Neural progenitor cell (in vitro differentiated cells): Measurements from ENCODE around the gene MYO7B. TPM values are rescaled to one million over a fixed set of nuclear protein-coding genes. Genes with fewer than 3 reads are reported as not detected.

Experiments
- DNase-seq: peaks from one replicate; pipeline ENCODE4 v3.0.0-alpha.2; 2016; ENCODE audit warnings: low spot score
- H2AFZ ChIP-seq: fragments of 200-600 bp; sonication (generic); replicated peaks from 2 replicates; pipeline ENCODE4 v1.6.1; 2016; ENCODE audit warnings: antibody characterized with exemption
- H3F3A ChIP-seq: fragments of 200-600 bp; sonication (generic); 2 replicates; pipeline ENCODE4 v1.6.1; 2016; ENCODE audit warnings: antibody characterized with exemption, low read depth
- H3K27ac ChIP-seq: fragments of 200-600 bp; sonication (generic); 2 replicates; pipeline ENCODE4 v1.5.1; 2016; ENCODE audit warnings: mild to moderate bottlenecking
- H3K27me3 ChIP-seq: fragments of 200-600 bp; sonication (generic); 2 replicates; pipeline ENCODE4 v1.6.1; 2016; ENCODE audit warnings: mild to moderate bottlenecking, moderate library complexity
- H3K36me3 ChIP-seq: fragments of 200-600 bp; sonication (generic); 2 replicates; pipeline ENCODE4 v1.5.1; 2016
- H3K4me1 ChIP-seq: fragments of 200-600 bp; sonication (generic); 2 replicates; pipeline ENCODE4 v1.6.1; 2016; ENCODE audit warnings: mixed run types
- H3K4me2 ChIP-seq: fragments of 200-600 bp; sonication (generic); 2 replicates; pipeline ENCODE4 v1.6.1; 2016
- H3K4me3 ChIP-seq: fragments of 200-600 bp; sonication (generic); 2 replicates; pipeline ENCODE4 v1.5.1; 2016
- H3K79me2 ChIP-seq: fragments of 200-600 bp; sonication (generic); 2 replicates; pipeline ENCODE4 v1.6.1; 2016; ENCODE audit warnings: low read depth
- H3K9ac ChIP-seq: fragments of 200-600 bp; sonication (generic); 2 replicates; pipeline ENCODE4 v1.6.1; 2016
- H3K9me3 ChIP-seq: fragments of 200-600 bp; sonication (generic); 2 replicates; pipeline ENCODE4 v1.5.1; 2016; ENCODE audit warnings: low read depth
- H4K20me1 ChIP-seq: fragments of 200-600 bp; sonication (generic); 2 replicates; pipeline ENCODE4 v1.6.1; 2016; ENCODE audit warnings: low read depth
- H3K27ac Mint-ChIP-seq: 3 replicates; pipeline ENCODE4 v1.8.0; 2021; ENCODE audit warnings: mixed read lengths
- H3K27me3 Mint-ChIP-seq: 2 replicates; pipeline ENCODE4 v1.8.0; 2022; ENCODE audit warnings: low read depth, mild to moderate bottlenecking, inconsistent platforms, moderate library complexity, mixed read lengths; ENCODE audit not compliant: insufficient read depth
- H3K36me3 Mint-ChIP-seq: 3 replicates; pipeline ENCODE4 v1.8.0; 2021; ENCODE audit warnings: mixed read lengths
- H3K4me1 Mint-ChIP-seq: 3 replicates; pipeline ENCODE4 v1.8.0; 2021; ENCODE audit warnings: mixed read lengths
- H3K4me3 Mint-ChIP-seq: 3 replicates; pipeline ENCODE4 v1.8.0; 2021; ENCODE audit warnings: mild to moderate bottlenecking, moderate library complexity, mixed read lengths
- H3K9me3 Mint-ChIP-seq: 3 replicates; pipeline ENCODE4 v1.8.0; 2020; ENCODE audit warnings: mixed read lengths
- CTCF ChIP-seq: fragments of 200-600 bp; sonication (generic); IDR thresholded peaks from 2 replicates; pipeline ENCODE4 v1.5.1; 2017; ENCODE audit warnings: antibody characterized with exemption, mild to moderate bottlenecking
- EZH2 ChIP-seq: fragments of 200-600 bp; sonication (generic); IDR thresholded peaks from 2 replicates; pipeline ENCODE4 v1.6.1; 2017; ENCODE audit warnings: antibody characterized with exemption, mild to moderate bottlenecking, moderate library complexity
- EZH2phosphoT487 ChIP-seq: fragments of 200-600 bp; sonication (generic); IDR thresholded peaks from 2 replicates; pipeline ENCODE4 v1.6.1; 2017; ENCODE audit warnings: antibody characterized with exemption
- total RNA-seq: library from RNA; depleted of rRNA; stranded (reverse); fragments of >200 nt; gene quantifications from 2 replicates; pipeline ENCODE4 v1.2.3, GENCODE V29; 2015; ENCODE audit warnings: low replicate concordance

MYO7B gene
- total RNA-seq, 1 donor from 2014 or later, result not detected

DNA sequence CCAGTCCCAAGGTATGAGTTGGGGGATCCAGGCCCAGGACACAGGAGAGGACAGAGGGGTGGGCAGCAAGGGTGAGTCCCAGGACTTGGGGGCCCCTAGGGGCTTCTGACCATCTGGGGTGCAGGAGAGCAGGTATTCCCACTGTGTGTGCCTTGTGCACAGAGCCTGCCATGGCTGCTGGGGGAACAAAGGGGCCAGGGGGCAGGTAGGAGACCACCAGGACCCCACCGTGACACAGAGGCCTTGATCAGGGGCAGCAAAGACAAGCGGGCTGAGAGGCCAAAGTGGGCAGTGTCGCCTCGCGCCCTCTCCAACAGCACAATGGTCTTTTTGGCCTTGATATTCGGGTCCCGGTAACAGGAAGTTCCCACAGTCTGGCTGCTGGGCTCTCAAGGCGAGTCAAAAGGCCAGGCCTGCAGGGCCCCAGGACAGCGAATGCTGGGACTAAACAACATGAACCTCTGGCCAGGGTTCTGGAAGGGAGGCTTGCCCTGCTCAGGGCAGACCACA lies 98.1 kb downstream of the MYO7B start:
- Mint-ChIP-seq H3K9me3 (no peaks in the 10 kb centered on the region), H3K36me3 (no peaks in the 10 kb centered on the region), H3K4me3 (no peak overlapping the region), H3K27me3 (peaks cover 3% of the 10 kb centered on the region), H3K27ac (no peak overlapping the region), H3K4me1 (peaks cover 2% of the 10 kb centered on the region)
- Histone ChIP-seq H3F3A (no peaks in the 10 kb centered on the region), H4K20me1 (no peaks in the 10 kb centered on the region), H3K79me2 (no peaks in the 10 kb centered on the region), H3K4me1 (peaks cover 5% of the 10 kb centered on the region), H3K4me3 (no peak overlapping the region), H3K4me2 (no peak overlapping the region), H3K27ac (no peak overlapping the region), H2AFZ (no peak overlapping the region), H3K9me3 (no peaks in the 10 kb centered on the region), H3K36me3 (no peaks in the 10 kb centered on the region), H3K9ac (no peak overlapping the region), H3K27me3 (no peaks in the 10 kb centered on the region)
- DNase-seq, result no peak
- no peak for TF ChIP-seq EZH2
- no peak for TF ChIP-seq CTCF
- TF ChIP-seq EZH2phosphoT487, result no peak

- Histone ChIP-seq H4K20me1 (no peaks in the 10 kb centered on the region), H3F3A (no peaks in the 10 kb centered on the region), H2AFZ (no peak overlapping the region), H3K4me2 (no peak overlapping the region), H3K9me3 (no peaks in the 10 kb centered on the region), H3K27ac (no peak overlapping the region), H3K4me1 (peaks cover 5% of the 10 kb centered on the region), H3K9ac (no peak overlapping the region), H3K79me2 (no peaks in the 10 kb centered on the region), H3K36me3 (no peaks in the 10 kb centered on the region), H3K27me3 (no peaks in the 10 kb centered on the region), H3K4me3 (no peak overlapping the region)
- no peak for DNase-seq
- peaks cover 2% of the 10 kb centered on the region for H3K4me1 Mint-ChIP-seq
- no peaks in the 10 kb centered on the region for H3K36me3 Mint-ChIP-seq
- no peaks in the 10 kb centered on the region for H3K9me3 Mint-ChIP-seq
- TF ChIP-seq EZH2phosphoT487 (no peak), CTCF (no peak), EZH2 (no peak)
- no peak overlapping the region for H3K27ac Mint-ChIP-seq
- no peak overlapping the region for H3K4me3 Mint-ChIP-seq
- H3K27me3 Mint-ChIP-seq, result peaks cover 6% of the 10 kb centered on the region
Observed at GRCh38 chr2:127634066-127634617, 98.7 kb downstream of the MYO7B start.

GRCh38 chr2:127634626-127635379 lies 99.3 kb downstream of the MYO7B start:
- Mint-ChIP-seq H3K27me3 (peaks cover 7% of the 10 kb centered on the region), H3K9me3 (no peaks in the 10 kb centered on the region), H3K27ac (no peak overlapping the region), H3K4me1 (peaks cover 2% of the 10 kb centered on the region), H3K36me3 (no peaks in the 10 kb centered on the region), H3K4me3 (no peak overlapping the region)
- H3K27me3 ChIP-seq, result no peaks in the 10 kb centered on the region
- TF ChIP-seq CTCF, result no peak
- TF ChIP-seq EZH2, result no peak
- no peak for TF ChIP-seq EZH2phosphoT487
- H3F3A ChIP-seq, result no peaks in the 10 kb centered on the region
- H3K4me3 ChIP-seq, result no peak overlapping the region
- no peaks in the 10 kb centered on the region for H3K9me3 ChIP-seq
- no peak overlapping the region for H2AFZ ChIP-seq
- H3K9ac ChIP-seq, result no peak overlapping the region
- no peak overlapping the region for H3K4me2 ChIP-seq
- H3K4me1 ChIP-seq, result peaks cover 5% of the 10 kb centered on the region
- no peaks in the 10 kb centered on the region for H3K36me3 ChIP-seq
- no peaks in the 10 kb centered on the region for H4K20me1 ChIP-seq
- no peak overlapping the region for H3K27ac ChIP-seq
- no peak for DNase-seq
- H3K79me2 ChIP-seq, result no peaks in the 10 kb centered on the region
